Measurements from ENCODE around the gene SH2B2.
A peak's percentile ranks its signal among the peaks of the same experiment; 100 is the strongest.

Gene SH2B2

DNA sequence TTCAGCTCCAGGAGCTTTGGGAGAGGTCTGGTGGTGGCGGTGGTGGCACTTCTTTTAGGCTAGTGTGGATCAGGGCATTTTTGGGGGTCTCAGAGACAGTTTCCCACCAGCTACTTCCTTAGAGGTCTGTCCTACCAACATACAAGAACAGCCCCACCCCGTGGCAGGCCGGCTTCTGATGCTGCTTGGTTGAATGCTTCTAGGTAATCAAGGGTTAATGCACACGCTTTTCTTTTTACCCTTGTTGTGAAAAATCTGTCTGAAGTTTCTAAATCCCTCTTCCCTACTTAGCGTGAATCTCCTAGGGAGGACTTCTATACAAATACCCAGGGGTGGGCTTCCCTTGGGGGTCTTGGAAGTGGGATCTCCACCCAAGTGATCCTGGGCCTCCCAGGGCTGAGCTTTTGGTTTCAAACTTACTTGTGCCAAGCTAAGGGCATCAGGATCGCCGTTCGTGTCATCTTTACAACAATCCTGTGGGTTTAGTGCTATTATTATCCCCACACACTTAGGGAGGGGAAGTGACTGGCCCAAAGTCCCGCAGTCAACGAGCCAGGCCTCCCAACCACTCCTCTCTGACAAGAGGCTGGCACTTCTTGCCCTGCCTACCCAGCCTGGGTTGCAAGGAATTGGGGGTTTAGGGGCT is 1.7 kb downstream of the SH2B2 start:
- Histone ChIP-seq H3K36me3 (ENCODE audit: insufficient read depth, low read length) (no peaks in the 10 kb centered on the region), H3K9ac (ENCODE audit: insufficient read length) (no peak overlapping the region), H3K4me3 (peak overlapping the region; percentile 95), H3K27ac (no peak overlapping the region), H3K9me3 (ENCODE audit: low read depth, low read length) (no peaks in the 10 kb centered on the region)
- DNase-seq (ENCODE audit: low read depth, low spot score) = no peak
- TF ChIP-seq FOXP2 (optimal IDR thresholded peaks at IDR 0.05; ENCODE audit: control extremely low read depth, extremely low read length, insufficient read depth) = no peak
- no peak for TF ChIP-seq EZH2 (IDR thresholded peaks at IDR 0.05)
- no peak for TF ChIP-seq POLR2AphosphoS5 (IDR thresholded peaks at IDR 0.05; ENCODE audit: borderline replicate concordance, low read depth, low read length)

DNA sequence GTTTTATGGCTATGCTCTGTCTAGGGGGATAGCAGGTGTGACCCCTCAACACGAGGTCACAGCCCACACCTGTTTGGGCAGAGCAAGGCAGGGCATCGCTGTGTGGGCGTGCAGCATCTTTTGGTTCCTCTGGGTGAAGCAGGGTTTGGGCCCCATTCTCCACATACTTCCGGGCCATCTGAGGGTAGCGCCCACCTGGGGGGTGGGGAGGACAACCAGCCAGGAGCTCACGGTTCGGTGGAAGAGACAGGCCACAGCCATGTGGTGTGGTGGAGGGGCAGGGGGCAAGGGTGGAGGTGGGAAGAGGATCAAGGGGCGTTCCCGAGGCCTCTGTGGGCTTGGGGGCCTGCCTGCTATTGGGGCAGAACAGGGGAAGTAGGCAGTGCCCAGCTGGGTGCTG is 2.4 kb downstream of the SH2B2 start:
- no peak for DNase-seq (ENCODE audit: low read depth, low spot score)
- Histone ChIP-seq H3K36me3 (ENCODE audit: insufficient read depth, low read length) (no peaks in the 10 kb centered on the region), H3K4me3 (no peak overlapping the region), H3K9ac (ENCODE audit: insufficient read length) (no peak overlapping the region), H3K27ac (no peak overlapping the region), H3K9me3 (ENCODE audit: low read depth, low read length) (no peaks in the 10 kb centered on the region)
- TF ChIP-seq FOXP2 (optimal IDR thresholded peaks at IDR 0.05; ENCODE audit: control extremely low read depth, extremely low read length, insufficient read depth) = no peak

DNA sequence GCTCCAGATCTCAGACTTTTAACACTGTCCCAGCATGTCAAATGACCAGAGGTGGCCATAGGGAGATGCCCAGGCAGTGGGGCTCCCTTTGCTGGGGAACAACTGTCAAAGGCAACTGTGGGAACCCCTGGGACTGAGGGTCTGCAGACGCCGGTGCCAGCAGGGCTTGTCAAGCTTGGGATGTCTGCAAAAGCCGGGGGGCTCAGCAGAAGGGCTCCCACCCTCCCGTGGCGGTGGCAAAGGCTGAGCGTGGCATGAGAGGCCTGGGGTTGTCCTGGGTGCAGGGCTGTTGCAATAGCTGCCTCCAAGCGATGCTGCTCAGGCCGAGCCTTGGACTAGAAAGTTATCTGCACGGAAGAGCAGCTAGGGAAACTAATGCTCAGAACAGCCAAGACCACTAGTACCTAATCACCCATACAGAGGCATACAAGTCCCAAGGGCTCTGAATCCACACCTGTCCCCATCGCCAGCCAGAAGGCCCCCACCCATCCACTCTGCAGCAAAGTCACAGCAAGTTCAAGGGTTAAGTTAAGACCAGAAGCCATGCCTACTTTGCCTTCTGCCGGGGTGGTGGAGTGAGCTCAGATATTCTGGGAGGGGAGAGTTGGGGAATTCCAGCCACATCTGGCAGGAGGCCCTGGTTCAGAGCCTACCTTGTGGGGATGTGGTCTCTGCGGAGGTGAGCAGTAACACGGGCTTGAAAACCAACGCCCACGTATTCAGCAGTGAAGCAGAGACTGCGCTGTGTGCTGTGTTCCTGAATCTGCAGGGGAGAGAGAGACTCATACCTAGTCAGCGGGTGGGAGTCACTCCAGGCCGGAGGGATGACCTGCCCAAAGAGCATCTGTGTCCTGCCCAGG is 4.6 kb downstream of the SH2B2 start:
- DNase-seq (ENCODE audit: low read depth, low spot score) = no peak
- H3K4me3 ChIP-seq = no peak overlapping the region

DNA sequence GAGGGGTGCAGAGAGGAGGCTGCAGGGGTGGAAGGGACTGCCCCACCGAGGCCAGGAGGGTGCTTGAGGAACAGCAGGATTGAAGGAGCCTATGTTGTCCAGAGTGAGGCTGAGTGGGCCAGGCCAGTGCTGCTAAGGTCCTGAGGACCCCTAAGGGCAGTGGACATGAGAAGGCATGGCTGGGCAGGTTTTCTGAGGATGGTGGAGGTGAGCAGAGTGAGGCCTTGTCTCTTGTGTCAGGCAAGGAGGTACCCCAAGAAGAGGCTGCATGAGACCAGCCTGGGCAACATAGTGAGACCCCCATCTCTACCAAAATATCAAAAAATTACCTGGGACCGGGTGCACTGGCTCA is 5.2 kb downstream of the SH2B2 start:
- no peak overlapping the region for H3K9ac ChIP-seq (ENCODE audit: insufficient read length)
- no peak overlapping the region for H3K27ac ChIP-seq
- TF ChIP-seq POLR2AphosphoS5 (IDR thresholded peaks at IDR 0.05; ENCODE audit: borderline replicate concordance, low read depth, low read length) (no peak), EZH2 (IDR thresholded peaks at IDR 0.05) (no peak), FOXP2 (optimal IDR thresholded peaks at IDR 0.05; ENCODE audit: control extremely low read depth, extremely low read length, insufficient read depth) (no peak)
- DNase-seq (ENCODE audit: low read depth, low spot score) = no peak
- no peak overlapping the region for H3K4me3 ChIP-seq
- H3K36me3 ChIP-seq (ENCODE audit: insufficient read depth, low read length) = no peaks in the 10 kb centered on the region
- H3K9me3 ChIP-seq (ENCODE audit: low read depth, low read length) = no peaks in the 10 kb centered on the region

More for the DNA sequence above, 4.6 kb downstream of the SH2B2 start:
- Histone ChIP-seq H3K9ac (ENCODE audit: insufficient read length) (no peak overlapping the region), H3K36me3 (ENCODE audit: insufficient read depth, low read length) (no peaks in the 10 kb centered on the region), H3K27ac (no peak overlapping the region), H3K9me3 (ENCODE audit: low read depth, low read length) (no peaks in the 10 kb centered on the region)
- TF ChIP-seq FOXP2 (optimal IDR thresholded peaks at IDR 0.05; ENCODE audit: control extremely low read depth, extremely low read length, insufficient read depth) = no peak
- TF ChIP-seq POLR2AphosphoS5 (IDR thresholded peaks at IDR 0.05; ENCODE audit: borderline replicate concordance, low read depth, low read length) = no peak
- no peak for TF ChIP-seq EZH2 (IDR thresholded peaks at IDR 0.05)

DNA sequence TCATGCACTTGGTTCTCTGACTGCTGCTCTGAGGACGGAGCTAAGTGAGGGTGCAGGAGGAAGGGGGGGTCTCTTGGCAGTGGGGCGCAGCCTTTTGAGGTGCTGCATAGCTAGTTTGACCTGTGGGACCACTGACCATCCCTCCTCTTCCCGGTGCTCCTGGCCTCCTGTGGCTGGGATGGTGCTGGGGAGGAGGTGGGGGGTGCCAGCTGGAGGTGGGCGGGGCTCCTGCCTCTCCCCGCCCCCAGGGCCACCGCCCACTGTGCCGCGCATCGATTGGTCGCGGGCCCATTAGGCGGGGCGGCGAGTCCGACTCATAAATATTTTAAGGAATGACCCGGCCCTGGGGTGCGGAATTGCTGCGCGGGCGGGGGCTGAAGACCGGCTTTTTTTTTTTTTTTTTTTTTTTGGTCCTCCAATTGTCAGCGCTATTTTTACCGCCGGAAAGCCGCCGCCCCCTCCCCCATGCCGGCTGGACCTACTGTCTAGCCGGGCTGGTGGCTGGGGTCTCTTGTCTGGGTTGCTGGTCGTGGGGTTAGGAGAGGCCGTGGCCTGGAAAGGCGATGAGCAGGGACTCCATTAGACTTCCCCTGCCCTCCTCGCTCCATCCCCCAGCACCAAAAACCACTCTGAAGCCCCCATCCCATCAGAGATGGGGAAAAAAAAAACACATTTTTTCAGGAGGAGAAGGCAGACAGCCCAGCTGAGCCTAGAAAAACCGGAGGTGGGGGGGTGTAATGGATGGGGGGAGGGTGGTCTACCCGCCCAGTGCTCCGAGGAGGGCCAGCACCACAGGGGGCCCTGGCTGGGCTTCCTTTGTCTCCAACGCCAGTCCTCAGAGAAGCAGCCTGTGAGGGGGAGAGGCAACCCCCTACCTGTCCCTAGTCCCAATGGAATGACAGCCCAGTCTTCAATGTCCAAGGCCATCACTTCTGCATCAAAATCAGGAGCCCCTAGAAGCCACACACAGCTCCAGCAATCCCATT is 6.4 kb downstream of the SH2B2 start:
- Histone ChIP-seq H3K4me3 (no peak overlapping the region), H3K27ac (no peak overlapping the region), H3K9ac (ENCODE audit: insufficient read length) (no peak overlapping the region), H3K36me3 (ENCODE audit: insufficient read depth, low read length) (no peaks in the 10 kb centered on the region), H3K9me3 (ENCODE audit: low read depth, low read length) (no peaks in the 10 kb centered on the region)
- DNase-seq (ENCODE audit: low read depth, low spot score) = no peak
- TF ChIP-seq EZH2 (IDR thresholded peaks at IDR 0.05) (no peak), FOXP2 (optimal IDR thresholded peaks at IDR 0.05; ENCODE audit: control extremely low read depth, extremely low read length, insufficient read depth) (no peak), POLR2AphosphoS5 (IDR thresholded peaks at IDR 0.05; ENCODE audit: borderline replicate concordance, low read depth, low read length) (no peak)

DNA sequence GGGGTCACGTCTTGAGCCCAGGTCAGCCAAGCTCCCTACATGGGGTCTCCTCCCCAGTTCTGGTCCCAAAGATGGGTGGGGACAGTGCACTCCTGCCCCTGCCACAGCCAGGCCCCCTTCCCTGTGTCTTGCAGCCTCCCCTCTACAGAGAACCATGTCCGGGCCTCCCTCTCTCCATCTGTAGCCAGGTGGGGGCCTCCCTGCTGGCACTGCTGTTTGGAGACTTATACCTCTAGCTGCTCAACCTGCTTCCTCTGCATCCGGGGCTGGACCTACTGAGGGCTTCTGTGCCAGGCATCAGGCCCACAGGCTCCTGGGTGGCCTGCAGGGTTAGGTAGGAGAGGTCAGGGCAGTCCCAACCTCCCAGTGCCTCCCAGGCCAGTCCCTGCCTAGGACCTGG is 7.9 kb downstream of the SH2B2 start:
- H3K27ac ChIP-seq = no peak overlapping the region
- no peaks in the 10 kb centered on the region for H3K9me3 ChIP-seq (ENCODE audit: low read depth, low read length)
- no peak overlapping the region for H3K9ac ChIP-seq (ENCODE audit: insufficient read length)
- no peak for DNase-seq (ENCODE audit: low read depth, low spot score)
- H3K4me3 ChIP-seq = no peak overlapping the region
- no peak for TF ChIP-seq EZH2 (IDR thresholded peaks at IDR 0.05)
- no peak for TF ChIP-seq FOXP2 (optimal IDR thresholded peaks at IDR 0.05; ENCODE audit: control extremely low read depth, extremely low read length, insufficient read depth)
- TF ChIP-seq POLR2AphosphoS5 (IDR thresholded peaks at IDR 0.05; ENCODE audit: borderline replicate concordance, low read depth, low read length) = no peak
- H3K36me3 ChIP-seq (ENCODE audit: insufficient read depth, low read length) = no peaks in the 10 kb centered on the region

DNA sequence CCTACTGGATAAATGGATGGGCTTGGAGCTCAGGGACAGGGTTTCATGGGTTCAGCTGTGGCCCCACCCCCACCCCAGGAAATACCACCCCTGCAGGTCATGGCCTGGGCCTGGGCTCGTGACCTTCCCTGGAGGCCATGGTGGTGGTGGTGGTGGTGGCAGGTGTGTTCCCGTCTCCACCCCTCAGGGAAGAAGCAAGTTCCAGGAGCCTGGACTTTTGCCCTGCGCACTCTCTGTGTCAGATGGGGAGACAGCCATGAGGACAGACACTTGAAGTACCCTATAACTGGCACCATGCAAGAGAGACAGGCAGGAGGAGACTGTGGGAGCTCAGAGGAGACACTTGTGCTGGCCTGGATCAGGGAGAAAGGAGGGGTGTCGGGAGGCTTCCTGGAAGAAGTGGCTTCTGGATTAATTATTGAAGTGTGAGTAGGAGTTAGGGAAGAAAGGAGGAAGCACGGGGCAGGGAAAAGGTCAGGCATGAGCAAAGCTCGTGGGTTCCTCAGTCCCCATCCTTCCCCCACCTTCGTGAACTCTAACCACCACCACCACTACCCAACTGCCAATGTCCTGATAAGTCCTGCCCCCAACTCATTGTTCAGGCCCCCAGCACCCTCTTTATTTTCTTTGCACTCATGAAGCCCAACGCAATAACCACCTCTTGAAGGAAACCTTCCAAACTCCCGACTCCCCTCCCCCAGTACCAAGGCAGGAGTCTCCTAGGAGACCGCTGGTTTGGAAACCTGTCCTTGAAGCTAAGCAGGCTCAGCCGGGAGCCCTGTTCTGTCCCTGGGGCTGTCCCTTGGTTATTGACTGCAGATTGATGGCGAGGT is 8.9 kb downstream of the SH2B2 start:
- DNase-seq (ENCODE audit: low read depth, low spot score) = no peak
- TF ChIP-seq POLR2AphosphoS5 (IDR thresholded peaks at IDR 0.05; ENCODE audit: borderline replicate concordance, low read depth, low read length) (no peak), EZH2 (IDR thresholded peaks at IDR 0.05) (no peak), FOXP2 (optimal IDR thresholded peaks at IDR 0.05; ENCODE audit: control extremely low read depth, extremely low read length, insufficient read depth) (no peak)
- H3K27ac ChIP-seq = no peak overlapping the region
- no peaks in the 10 kb centered on the region for H3K9me3 ChIP-seq (ENCODE audit: low read depth, low read length)
- H3K4me3 ChIP-seq = no peak overlapping the region
- H3K9ac ChIP-seq (ENCODE audit: insufficient read length) = no peak overlapping the region
- no peaks in the 10 kb centered on the region for H3K36me3 ChIP-seq (ENCODE audit: insufficient read depth, low read length)

Measured in SK-N-MC (cell line).